HEK293T (cell line): ENCODE data around the gene RSKR.
"Not testable (repeated sequence)": the region's sequence is repeated elsewhere in the genome, so short reads cannot be mapped to it uniquely, and the experiment has no call there.

Experiments used
- CTCF ChIA-PET: fragments of 350-600 bp; formaldehyde crosslinking; extraction: SDS; loops from one replicate; lab custom pipeline; 2021; ENCODE audit warnings: antibody characterized with exemption, inconsistent platforms; lab: Yijun Ruan, JAX
- POLR2A ChIA-PET: fragments of 350-600 bp; formaldehyde crosslinking; extraction: SDS; loops from one replicate; lab custom pipeline; 2020; ENCODE audit warnings: antibody characterized with exemption, inconsistent platforms; lab: Yijun Ruan, JAX
- DNase-seq: peaks from one replicate; pipeline ENCODE4 v3.0.0; 2012; ENCODE audit warnings: mixed read lengths; ENCODE audit errors: extremely low spot score
- ARNT ChIP-seq: fragments of 450-650 bp; IDR thresholded peaks from 2 replicates; pipeline ENCODE4 v1.6.1; 2017; ENCODE audit warnings: mild to moderate bottlenecking
- BHLHE40 ChIP-seq: fragments of 450-650 bp; IDR thresholded peaks from 2 replicates; pipeline ENCODE4 v1.6.1; 2016; ENCODE audit warnings: mild to moderate bottlenecking, moderate library complexity, borderline replicate concordance
- CTBP1 ChIP-seq: fragments of 450-650 bp; IDR thresholded peaks from 2 replicates; pipeline ENCODE4 v1.6.1; 2016; ENCODE audit warnings: borderline replicate concordance
- ELF4 ChIP-seq: fragments of 450-650 bp; IDR thresholded peaks from 2 replicates; pipeline ENCODE4 v1.6.1; 2017; ENCODE audit warnings: antibody characterized with exemption
- FOXA1 ChIP-seq: fragments of 450-650 bp; IDR thresholded peaks from 2 replicates; pipeline ENCODE4 v1.6.1; 2016; ENCODE audit warnings: mild to moderate bottlenecking
- FOXK2 ChIP-seq: fragments of 450-650 bp; IDR thresholded peaks from 2 replicates; pipeline ENCODE4 v1.6.1; 2016; ENCODE audit warnings: mild to moderate bottlenecking
- FOXM1 ChIP-seq: fragments of 450-650 bp; IDR thresholded peaks from 2 replicates; pipeline ENCODE4 v1.6.1; 2017; ENCODE audit warnings: mild to moderate bottlenecking, borderline replicate concordance
- HDGF ChIP-seq: fragments of 450-650 bp; IDR thresholded peaks from 2 replicates; pipeline ENCODE4 v1.6.1; 2017; ENCODE audit warnings: antibody characterized with exemption, borderline replicate concordance
- L3MBTL2 ChIP-seq: fragments of 450-650 bp; conservative IDR thresholded peaks from 2 replicates; pipeline ENCODE4 v1.6.1; 2016; ENCODE audit warnings: mild to moderate bottlenecking
- LEF1 ChIP-seq: fragments of 450-650 bp; IDR thresholded peaks from 2 replicates; pipeline ENCODE4 v1.6.1; 2017; ENCODE audit warnings: mild to moderate bottlenecking, borderline replicate concordance
- NFRKB ChIP-seq: fragments of 450-650 bp; IDR thresholded peaks from 2 replicates; pipeline ENCODE4 v1.6.1; 2016; ENCODE audit warnings: mild to moderate bottlenecking, moderate library complexity
- PKNOX1 ChIP-seq: fragments of 450-650 bp; IDR thresholded peaks from 2 replicates; pipeline ENCODE4 v1.6.1; 2016
- SP1 ChIP-seq: fragments of 450-650 bp; IDR thresholded peaks from 2 replicates; pipeline ENCODE4 v1.6.1; 2017
- SUZ12 ChIP-seq: fragments of 450-650 bp; IDR thresholded peaks from 2 replicates; pipeline ENCODE4 v1.6.1; 2016; ENCODE audit warnings: mild to moderate bottlenecking
- TARDBP ChIP-seq: fragments of 450-650 bp; IDR thresholded peaks from 2 replicates; pipeline ENCODE4 v1.6.1; 2016
- ZNF384 ChIP-seq: fragments of 450-650 bp; IDR thresholded peaks from 2 replicates; pipeline ENCODE4 v1.6.1; 2016

Gene RSKR

GRCh38 chr17:28613931-28614381 is at the start of gene RSKR:
RSKR (minus strand) TSS chr17:28614185; CDS start chr17:28614161, 24 bp downstream.
- CTCF ChIA-PET: interaction anchor here (0.7 to 1.4 kb wide), 3 partner anchors 26 to 375 kb away, joined by 3 to 7 read pairs (median 4); no protein-coding TSS in a partner anchor
- POLR2A ChIA-PET: interaction anchor here (0.6 to 1.2 kb wide), 2 partner anchors 14 to 33 kb away, joined by 3 read pairs; no protein-coding TSS in a partner anchor
- TF ChIP-seq FOXA1 (no peak), BHLHE40 (no peak), TARDBP (no peak), PKNOX1 (no peak), HDGF (no peak)
- DNase-seq: no peak

- DNase-seq: no peak
- ChIA-PET CTCF (no interaction called here), POLR2A (interaction anchor here (2.4 to 4.1 kb wide), 4 partner anchors 19 to 63 kb away, joined by 21 to 94 read pairs (median 26); partner anchors contain the start of genes BLTP2, NEK8, PROCA1 and RPL23A)
- TF ChIP-seq CTBP1: no peak
- no peak for TF ChIP-seq NFRKB
- no peak for TF ChIP-seq FOXM1
- no peak for TF ChIP-seq HDGF
- TF ChIP-seq ARNT: no peak
- TF ChIP-seq L3MBTL2: no peak
- no peak for TF ChIP-seq LEF1
- TF ChIP-seq SP1: no peak
- no peak for TF ChIP-seq TARDBP
- TF ChIP-seq ZNF384: no peak
Observed at GRCh38 chr17:28663723-28664122, 49.7 kb upstream of the RSKR start.

GRCh38 chr17:28662527-28662829 is 48.5 kb upstream of the RSKR start:
- ChIA-PET POLR2A (interaction anchor here (1.0 to 4.1 kb wide), 12 partner anchors 9 to 64 kb away, joined by 3 to 94 read pairs (median 7); partner anchors contain the start of genes BLTP2, NEK8, PROCA1 and RPL23A), CTCF (interaction anchor here (0.6 to 1.9 kb wide), 3 partner anchors 16 to 386 kb away, joined by 3 to 8 read pairs (median 3); no protein-coding TSS in a partner anchor)
- peak; percentile 17 for DNase-seq
- TF ChIP-seq SUZ12: no peak
- TF ChIP-seq LEF1: no peak
- TF ChIP-seq ARNT: no peak
- TF ChIP-seq FOXA1: no peak
- TF ChIP-seq PKNOX1: no peak
- no peak for TF ChIP-seq ELF4
- no peak for TF ChIP-seq SP1
- no peak for TF ChIP-seq HDGF
- no peak for TF ChIP-seq NFRKB
- TF ChIP-seq CTBP1: no peak

GRCh38 chr17:28661635-28662526 is 47.9 kb upstream of the RSKR start, which contains the start of the genes SDF2 and SUPT6H:
SDF2 (minus strand) TSS chr17:28661906; CDS start chr17:28661876, 30 bp downstream.
SUPT6H (plus strand) TSS chr17:28662205; CDS start chr17:28673402, 11,197 bp downstream.
- TF ChIP-seq TARDBP: no peak
- TF ChIP-seq FOXM1: no peak
- TF ChIP-seq PKNOX1: no peak; the same call in 1 of the 2 replicates
- no peak for TF ChIP-seq SP1
- TF ChIP-seq FOXA1: no peak
- no peak for TF ChIP-seq FOXK2
- no peak for TF ChIP-seq ARNT
- TF ChIP-seq L3MBTL2: peak; percentile 72
- peak; percentile 42; the same call in 1 of the 2 replicates for TF ChIP-seq ELF4
- no peak for TF ChIP-seq BHLHE40
- TF ChIP-seq CTBP1: no peak
- no peak for TF ChIP-seq ZNF384
- no peak for TF ChIP-seq LEF1
- no peak for TF ChIP-seq NFRKB
- TF ChIP-seq SUZ12: no peak
- peak; percentile 89 for DNase-seq
- ChIA-PET POLR2A (interaction anchor here (0.7 to 4.1 kb wide), 25 partner anchors 9 to 180 kb away, joined by 3 to 94 read pairs (median 5); partner anchors contain the start of genes BLTP2, FAM222B, NEK8 and PIGS), CTCF (interaction anchor here (0.6 to 1.9 kb wide), 4 partner anchors 9 to 387 kb away, joined by 3 to 8 read pairs (median 3); partner anchors contain the start of gene BLTP2)

GRCh38 chr17:28659497-28659881 is 45.5 kb upstream of the RSKR start:
- CTCF ChIA-PET, DNase-seq, POLR2A ChIA-PET: not testable (repeated sequence)

- DNase-seq, POLR2A ChIA-PET, CTCF ChIA-PET: not testable (repeated sequence)
Observed at GRCh38 chr17:28658766-28659496, 44.9 kb upstream of the RSKR start.

GRCh38 chr17:28658342-28658741 is 44.4 kb upstream of the RSKR start:
- CTCF ChIA-PET, DNase-seq: not testable (repeated sequence)
- POLR2A ChIA-PET: interaction anchor here (1.6 kb wide), 1 partner anchor 14 kb away, joined by 8 read pairs; the partner anchor contains the start of gene BLTP2
